ENCODE data around the gene HSFX2.

GRCh38 chrX:149610511-149610910 is 15.4 kb upstream of the HSFX2 start:
- TF ChIP-seq EZH2 (IDR thresholded peaks at IDR 0.05) (no peak), EZH2phosphoT487 (IDR thresholded peaks at IDR 0.05) (no peak), CTCF (IDR thresholded peaks at IDR 0.05) (no peak)

Measured in neural progenitor cell (in vitro differentiated cells).